GM12878 (cell line): ENCODE results near the gene SNCB. TPM values are rescaled to one million over a fixed set of nuclear protein-coding genes. Genes with fewer than 3 reads are reported as not detected.

Experiments
- ATAC-seq: fragments of 200-7000 bp; cut with Tn5 transposase; 3 replicates; pipeline ENCODE4 v1.9.1; 2020; ENCODE audit warnings: mild to moderate bottlenecking, moderate library complexity
- BruUV-seq: library from RNA; stranded (reverse); fragments of 400-500 nt; replicated peaks from 2 replicates; lab custom pipeline; 2021; lab: Mats Ljungman, UMichigan
- CTCF ChIA-PET: fragments of 300-600 bp; sonication (Branson Sonifier 250); formaldehyde crosslinking; extraction: SDS; loops from one replicate; lab custom pipeline; 2021; ENCODE audit warnings: inconsistent platforms; lab: Yijun Ruan, JAX
- POLR2A ChIA-PET: fragments of 350-600 bp; formaldehyde crosslinking; extraction: SDS; loops from one replicate; lab custom pipeline; 2021; ENCODE audit warnings: inconsistent platforms; lab: Charles Lee
- RAD21 ChIA-PET: fragments of 300-600 bp; sonication (Branson Sonifier 250); formaldehyde crosslinking; loops from one replicate; lab custom pipeline; 2023; ENCODE audit warnings: antibody characterized with exemption; ENCODE audit not compliant: unreplicated experiment; lab: Charles Lee
- SMC1A ChIA-PET: fragments of 300-600 bp; sonication (Branson Sonifier 250); formaldehyde crosslinking; loops from one replicate; lab custom pipeline; 2023; ENCODE audit not compliant: unreplicated experiment, uncharacterized antibody; lab: Charles Lee
- DNase-seq: peaks from one replicate; pipeline ENCODE4 v3.0.0-alpha.2; 2011; ENCODE audit warnings: low read depth, low spot score
- FAIRE-seq: peaks from 3 replicates; lab custom pipeline; 2011; peaks lifted over from hg19 to GRCh38; lab: Jason Lieb, UNC
- H2AFZ ChIP-seq: 2 replicates; pipeline ENCODE4 v1.6.0; 2011; ENCODE audit warnings: low read depth, low read length, control low read depth; ENCODE audit not compliant: control insufficient read depth
- H3K27ac ChIP-seq: 2 replicates; pipeline ENCODE4 v1.5.1; 2011; ENCODE audit warnings: control low read depth; ENCODE audit not compliant: control insufficient read depth, insufficient read depth
- H3K27me3 ChIP-seq, 2 experiments: replicated peaks in 1 of 2; 2 replicates each; pipeline versions ENCODE4 v1.6.0 to v1.6.1; 2011; ENCODE audit warnings: low read length in 1 of 2; ENCODE audit not compliant: control insufficient read depth in 2 of 2, insufficient read depth in 2 of 2
- H3K36me3 ChIP-seq, 2 experiments: 2 replicates each; pipeline ENCODE4 v1.5.1; 2011; ENCODE audit warnings: low read length in 1 of 2; ENCODE audit not compliant: control insufficient read depth in 2 of 2, insufficient read depth in 2 of 2
- H3K4me1 ChIP-seq: 2 replicates; pipeline ENCODE4 v1.6.1; 2011; ENCODE audit warnings: mild to moderate bottlenecking, low read length, moderate library complexity, mixed read lengths; ENCODE audit not compliant: control insufficient read depth, insufficient read depth
- H3K4me2 ChIP-seq: 2 replicates; pipeline ENCODE4 v1.6.0; 2011; ENCODE audit warnings: control low read depth; ENCODE audit not compliant: control insufficient read depth, insufficient read depth
- H3K4me3 ChIP-seq: fragments of 200-600 bp; sonication (generic); 2 replicates; pipeline ENCODE4 v1.5.1; 2016
- H3K79me2 ChIP-seq: 2 replicates; pipeline ENCODE4 v1.6.0; 2011; ENCODE audit warnings: low read length; ENCODE audit not compliant: control insufficient read depth, insufficient read depth
- H3K9ac ChIP-seq: 2 replicates; pipeline ENCODE4 v1.8.0; 2011; ENCODE audit warnings: low read length, control low read depth, mixed read lengths; ENCODE audit not compliant: control insufficient read depth, insufficient read depth
- H3K9me3 ChIP-seq: replicated peaks from 3 replicates; pipeline ENCODE4 v1.5.1; 2011; ENCODE audit warnings: mild to moderate bottlenecking, low read length; ENCODE audit not compliant: control insufficient read depth, insufficient read depth
- H4K20me1 ChIP-seq: 2 replicates; pipeline ENCODE4 v1.6.0; 2011; ENCODE audit not compliant: control insufficient read depth, insufficient read depth
- ATF7 ChIP-seq: fragments of 450-650 bp; IDR thresholded peaks from 2 replicates; pipeline ENCODE4 v1.6.1; 2016; ENCODE audit warnings: low read depth, mild to moderate bottlenecking
- BHLHE40 ChIP-seq, 2 experiments: fragments of 450-650 bp in 1 of 2; IDR thresholded peaks; 2 replicates each; pipeline ENCODE4 v1.6.1; 2011 to 2017; ENCODE audit warnings: low read depth in 2 of 2, borderline replicate concordance in 1 of 2, improper control_type of control experiment in 1 of 2, low read length in 1 of 2, mild to moderate bottlenecking in 1 of 2
- BMI1 ChIP-seq: fragments of 450-650 bp; IDR thresholded peaks from 2 replicates; pipeline ENCODE4 v1.6.1; 2016; ENCODE audit warnings: mild to moderate bottlenecking, moderate library complexity, borderline replicate concordance
- CBX5 ChIP-seq: sonication (generic); IDR thresholded peaks from 2 replicates; pipeline ENCODE4 v1.6.1; 2016; ENCODE audit warnings: low read depth, moderate library complexity, mild to moderate bottlenecking, inconsistent platforms
- HCFC1 ChIP-seq: fragments of 150-350 bp; IDR thresholded peaks from 2 replicates; pipeline ENCODE4 v1.6.1; 2014; ENCODE audit warnings: low read length
- HDAC2 ChIP-seq: fragments of 200-600 bp; sonication (generic); IDR thresholded peaks from 2 replicates; pipeline ENCODE4 v1.6.1; 2017
- HDAC6 ChIP-seq: fragments of 200-600 bp; sonication (generic); IDR thresholded peaks from one replicate; pipeline ENCODE4 v1.8.0; 2017; ENCODE audit warnings: antibody characterized with exemption; ENCODE audit not compliant: unreplicated experiment
- HDGF ChIP-seq: fragments of 450-650 bp; IDR thresholded peaks from 2 replicates; pipeline ENCODE4 v1.6.1; 2016; ENCODE audit warnings: antibody characterized with exemption
- MXI1 ChIP-seq: fragments of 150-350 bp; IDR thresholded peaks from 2 replicates; pipeline ENCODE4 v1.6.1; 2011; ENCODE audit warnings: low read depth, mild to moderate bottlenecking, inconsistent platforms, low read length, improper control_type of control experiment
- MYB ChIP-seq: fragments of 150-350 bp; IDR thresholded peaks from 2 replicates; pipeline ENCODE4 v1.6.1; 2014; ENCODE audit warnings: mild to moderate bottlenecking, low read depth, low read length, borderline replicate concordance
- NBN ChIP-seq: fragments of 450-650 bp; IDR thresholded peaks from 2 replicates; pipeline ENCODE4 v1.6.1; 2016
- POLR2AphosphoS5 ChIP-seq: IDR thresholded peaks from 2 replicates; pipeline ENCODE4 v1.6.1; 2011; ENCODE audit warnings: mild to moderate bottlenecking, low read length, inconsistent platforms
- SMARCA5 ChIP-seq: fragments of 450-650 bp; IDR thresholded peaks from 2 replicates; pipeline ENCODE4 v1.6.1; 2017; ENCODE audit warnings: mild to moderate bottlenecking
- SPI1 ChIP-seq: IDR thresholded peaks from 2 replicates; pipeline ENCODE4 v1.6.1; 2011; ENCODE audit warnings: low read depth, mild to moderate bottlenecking, low read length, moderate library complexity, borderline replicate concordance; ENCODE audit not compliant: insufficient read depth
- SRF ChIP-seq, 2 experiments: IDR thresholded peaks; 2 replicates each; pipeline ENCODE4 v1.6.1; 2011; ENCODE audit warnings: low read depth in 2 of 2, low read length in 2 of 2, mild to moderate bottlenecking in 1 of 2, moderate library complexity in 1 of 2
- YY1 ChIP-seq: IDR thresholded peaks from 2 replicates; pipeline ENCODE4 v1.6.1; 2011; ENCODE audit warnings: low read depth, mild to moderate bottlenecking, low read length
- ZNF24 ChIP-seq: fragments of 450-650 bp; IDR thresholded peaks from 2 replicates; pipeline ENCODE4 v1.6.1; 2017; ENCODE audit warnings: antibody characterized with exemption, mild to moderate bottlenecking
- ZSCAN29 ChIP-seq: fragments of 450-650 bp; IDR thresholded peaks from 2 replicates; pipeline ENCODE4 v1.6.1; 2017; ENCODE audit warnings: mild to moderate bottlenecking, moderate library complexity
- WGBS: methylation state at CpG from one replicate; pipeline ENCODE4 v1.1.6; 2016; ENCODE audit warnings: low lambda C conversion rate; ENCODE audit not compliant: insufficient replicate concordance, insufficient coverage; ENCODE audit errors: missing lambda C conversion rate; 5-methylcytosine and 5-hydroxymethylcytosine counted together
- in situ Hi-C: fragments of 300-500 bp; cut with MboI; formaldehyde crosslinking; loops from 9 replicates; pipeline ENCODE4 v1.14.3; 2018; ENCODE audit warnings: mixed read lengths
- intact Hi-C: fragments of 100-400 bp; cut with micrococcal nuclease; formaldehyde crosslinking; loops from one replicate; pipeline ENCODE4 v1.14.2; 2022; ENCODE audit not compliant: unreplicated experiment
- polyA plus RNA-seq, 11 experiments: library from polyadenylated mRNA; depleted of rRNA in 4 of 11; unstranded in 6 of 11; stranded (reverse) in 5 of 11; fragments of >200 nt; fragmentation: Nextera tagmentation in 4 of 11; fragmentation: Illumina TruSeq in 1 of 11; extraction: Ambion mirVana in 4 of 11; extraction: Trizol in 1 of 11; gene quantifications; 1 replicate in 1 of 11; 2 replicates in 10 of 11; pipeline versions ENCODE4 v1.2.1 to v1.2.3, GENCODE V29; 2011 to 2016; ENCODE audit warnings: inconsistent platforms in 2 of 11, missing spikeins in 2 of 11, low read depth in 1 of 11
- total RNA-seq, 4 experiments: library from RNA; depleted of rRNA in 3 of 4; stranded (reverse); fragments of >200 nt in 3 of 4; fragmentation: Illumina TruSeq in 1 of 4; extraction: Trizol in 1 of 4; gene quantifications; 2 replicates each; pipeline versions ENCODE4 v1.2.1 to v1.2.3, GENCODE V29; 2013 to 2021

The SNCB gene
- total and polyA plus RNA-seq, 10 of the 15 experiments (the other 5 are each of a cell fraction or from before 2014, with no cell fraction given) = 0.75 TPM; not detected in 9

DNA sequence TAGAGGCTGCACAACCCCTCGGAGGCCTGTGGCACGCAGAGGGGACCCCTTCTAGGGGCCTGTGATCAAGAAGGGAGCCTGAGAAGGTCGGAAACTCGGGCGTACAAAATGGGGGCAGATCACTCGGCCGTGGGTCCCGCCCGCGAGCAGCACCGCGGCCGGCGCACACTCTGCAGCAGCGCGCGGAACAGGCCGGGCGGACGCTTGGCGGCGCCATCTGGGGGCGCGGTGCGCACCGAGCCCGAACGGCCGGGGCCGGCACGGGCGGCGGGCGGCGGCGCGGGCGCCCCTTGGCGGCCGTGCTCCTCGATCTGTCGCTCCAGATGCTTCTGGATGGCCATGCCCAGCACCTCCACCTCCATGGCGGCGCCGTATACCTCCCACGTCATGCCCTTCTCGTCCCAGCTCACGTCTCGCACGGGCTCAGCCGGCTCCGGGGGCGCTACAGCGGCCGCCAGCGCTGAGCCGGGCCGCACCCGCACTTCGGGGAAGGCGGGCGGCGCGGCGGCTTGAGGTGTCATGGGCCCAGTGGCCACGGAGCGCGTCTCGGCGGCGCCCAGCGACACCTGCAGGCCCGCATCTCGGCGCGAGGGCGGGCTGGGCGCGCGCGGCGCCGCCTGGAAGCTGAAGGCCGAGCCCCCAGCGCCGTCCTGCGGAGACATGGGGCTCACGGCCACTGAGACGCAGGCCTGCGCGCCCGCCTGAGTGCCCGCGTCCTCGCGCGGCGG, 33.5 kb downstream of the SNCB start:
- Histone ChIP-seq H3K9me3 (no peaks in the 10 kb centered on the region; the same call in 2 of the 3 replicates), H3K4me3 (no peak overlapping the region), H3K4me2 (peak overlapping the region; percentile 30; the same call in 1 of the 2 replicates), H2AFZ (no peak overlapping the region), H3K27me3 (no peaks in the 10 kb centered on the region)
- in situ Hi-C loops = loop anchor here (25.0 kb wide), 1 partner anchor 860 kb away; no protein-coding TSS in a partner anchor
- DNase-seq = no peak
- ChIA-PET POLR2A (no interaction called here), SMC1A (no interaction called here), CTCF (no interaction called here)
- peak; percentile 55 for ATAC-seq
- no peak for TF ChIP-seq MXI1
- peak; percentile 68 for TF ChIP-seq HDAC6
- 0 out of 2 replicates have a peak, but pooled peaks have one; percentile 25 for TF ChIP-seq YY1
- 0 out of 4 replicates have a peak, but pooled peaks of 1 of the 2 experiments have one; percentile 9 for TF ChIP-seq BHLHE40 (IDR thresholded peaks at IDR 0.05; ENCODE audit: borderline replicate concordance in 1 of 2, low read depth in 2 of 2, low read length in 1 of 2)
- TF ChIP-seq, all 136 proteins: peak for 3
- Histone ChIP-seq H3K9ac (no peak overlapping the region), H3K79me2 (no peaks in the 10 kb centered on the region), H4K20me1 (no peaks in the 10 kb centered on the region), H3K36me3 (no peaks in the 10 kb centered on the region), H3K4me1 (no peaks in the 10 kb centered on the region), H3K27ac (no peak overlapping the region)
- BruUV-seq = no TSS peak
- no peak for FAIRE-seq
- intact Hi-C loops = no loop called here
- RAD21 ChIA-PET = no interaction called here
- 17% methylated on average over 61 of the region's 98 CpGs for WGBS

DNA sequence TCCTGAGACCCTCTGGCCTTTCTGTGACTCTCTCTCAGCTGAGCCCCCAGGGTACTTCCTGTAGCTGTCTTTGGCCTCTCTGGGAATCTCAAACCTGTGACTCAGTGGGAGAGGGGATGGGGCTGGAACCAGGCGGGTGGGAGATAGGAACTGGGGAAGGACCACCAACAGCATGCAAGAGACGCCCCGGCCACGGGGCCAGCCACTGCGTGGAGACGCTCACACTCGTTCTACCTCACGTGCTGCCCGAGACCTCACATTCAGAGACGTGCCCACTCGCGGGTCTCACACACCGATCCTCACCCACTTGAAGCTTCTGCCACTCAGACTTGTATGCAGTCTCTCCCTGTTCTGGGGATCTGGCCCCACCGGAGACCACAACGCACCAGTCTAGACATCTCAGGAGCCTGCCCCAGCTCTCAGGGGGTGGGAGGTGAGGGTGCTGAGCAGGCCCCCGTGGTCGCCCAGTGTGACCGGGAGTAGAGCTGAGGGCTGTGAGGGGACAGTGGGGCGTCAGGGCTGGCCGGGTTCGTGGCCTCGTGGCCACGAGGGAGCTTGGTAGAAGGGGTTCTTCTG, 34.2 kb downstream of the SNCB start:
- FAIRE-seq = no peak
- Histone ChIP-seq H3K9me3 (no peaks in the 10 kb centered on the region; the same call in 2 of the 3 replicates), H4K20me1 (no peaks in the 10 kb centered on the region), H3K27ac (no peak overlapping the region), H3K27me3 (no peaks in the 10 kb centered on the region), H2AFZ (no peak overlapping the region), H3K79me2 (no peaks in the 10 kb centered on the region), H3K4me3 (no peak overlapping the region), H3K4me2 (peak overlapping the region; percentile 30; the same call in 1 of the 2 replicates), H3K4me1 (no peaks in the 10 kb centered on the region), H3K9ac (no peak overlapping the region), H3K36me3 (no peaks in the 10 kb centered on the region)
- ChIA-PET SMC1A (no interaction called here), CTCF (no interaction called here), POLR2A (no interaction called here), RAD21 (interaction anchor here (0.6 kb wide), 1 partner anchor 160 kb away, joined by 3 read pairs; no protein-coding TSS in a partner anchor)
- 71% methylated on average over 17 of the region's 23 CpGs for WGBS
- DNase-seq = no peak
- ATAC-seq = no peak
- BruUV-seq = no TSS peak
- in situ Hi-C loops = loop anchor here (25.0 kb wide), 1 partner anchor 859 kb away; no protein-coding TSS in a partner anchor
- intact Hi-C loops = no loop called here
- TF ChIP-seq HDGF (no peak), CBX5 (no peak), HCFC1 (no peak), ZNF24 (no peak), MYB (no peak), ATF7 (no peak), BMI1 (no peak), SRF (IDR thresholded peaks at IDR 0.05; ENCODE audit: low read depth in 2 of 2, low read length in 2 of 2) (no peak), NBN (no peak), SMARCA5 (no peak), HDAC2 (no peak), POLR2AphosphoS5 (no peak), SPI1 (no peak), ZSCAN29 (no peak)
